Embryonic facial prominence (tissue), 1 donor: ENCODE results near the gene MBD5.

Experiments used
- DNase-seq: peaks from one replicate; pipeline ENCODE4 v3.0.0-alpha.2; 2016; ENCODE audit errors: extremely low spot score

The MBD5 gene

GRCh38 chr2:148022882-148023281, 2.0 kb downstream of the MBD5 start:
- DNase-seq, result no peak

GRCh38 chr2:148023861-148024260, 3.0 kb downstream of the MBD5 start:
- DNase-seq, result no peak

GRCh38 chr2:148026573-148026972, 5.7 kb downstream of the MBD5 start:
- no peak for DNase-seq

GRCh38 chr2:148027822-148028221, 6.9 kb downstream of the MBD5 start:
- DNase-seq, result no peak

- no peak for DNase-seq
Measured at GRCh38 chr2:148028781-148029180, 7.9 kb downstream of the MBD5 start.

- no peak for DNase-seq
Measured at GRCh38 chr2:148031152-148031551, 10.3 kb downstream of the MBD5 start.

- DNase-seq, result no peak
Measured at GRCh38 chr2:148032215-148032614, 11.3 kb downstream of the MBD5 start.

GRCh38 chr2:148039783-148040182, 18.9 kb downstream of the MBD5 start:
- DNase-seq, result no peak

GRCh38 chr2:148042219-148042618, 21.3 kb downstream of the MBD5 start:
- no peak for DNase-seq

- DNase-seq, result no peak
Measured at GRCh38 chr2:148044322-148044721, 23.4 kb downstream of the MBD5 start.

- no peak for DNase-seq
Measured at GRCh38 chr2:148046802-148047201, 25.9 kb downstream of the MBD5 start.

GRCh38 chr2:148048475-148049221, 27.8 kb downstream of the MBD5 start:
- no peak for DNase-seq

GRCh38 chr2:148049284-148049683, 28.4 kb downstream of the MBD5 start:
- DNase-seq, result no peak

GRCh38 chr2:148052687-148053086, 31.8 kb downstream of the MBD5 start:
- no peak for DNase-seq

GRCh38 chr2:148058641-148059040, 37.8 kb downstream of the MBD5 start:
- no peak for DNase-seq

- DNase-seq, result no peak
Measured at GRCh38 chr2:148063633-148064032, 42.7 kb downstream of the MBD5 start.

- DNase-seq, result no peak
Measured at GRCh38 chr2:148065936-148066335, 45.0 kb downstream of the MBD5 start.

GRCh38 chr2:148067801-148068200, 46.9 kb downstream of the MBD5 start:
- no peak for DNase-seq

GRCh38 chr2:148071351-148071750, 50.5 kb downstream of the MBD5 start:
- no peak for DNase-seq

- no peak for DNase-seq
Measured at GRCh38 chr2:148096012-148096411, 75.1 kb downstream of the MBD5 start.

GRCh38 chr2:148102641-148103040, 81.8 kb downstream of the MBD5 start:
- no peak for DNase-seq

GRCh38 chr2:148103946-148104345, 83.1 kb downstream of the MBD5 start:
- no peak for DNase-seq

- DNase-seq, result no peak
Measured at GRCh38 chr2:148106331-148106730, 85.4 kb downstream of the MBD5 start.

GRCh38 chr2:148108385-148108784, 87.5 kb downstream of the MBD5 start:
- no peak for DNase-seq
